Osteocyte (in vitro differentiated cells): ENCODE results near the gene MRPS2. TPM values are rescaled to one million over a fixed set of nuclear protein-coding genes. Genes with fewer than 3 reads are reported as not detected.
"Not testable (repeated sequence)": the region's sequence is repeated elsewhere in the genome, so short reads cannot be mapped to it uniquely, and the experiment has no call there.

ENCODE experiments used
- DNase-seq: peaks from one replicate; pipeline ENCODE4 v3.0.0; 2021; ENCODE audit warnings: mixed read lengths; ENCODE audit not compliant: unreplicated experiment; ENCODE audit errors: extremely low spot score
- H3K27ac Mint-ChIP-seq: one replicate; pipeline ENCODE4 v1.8.0; 2021; ENCODE audit warnings: mild to moderate bottlenecking, mixed read lengths; ENCODE audit not compliant: unreplicated experiment
- H3K27me3 Mint-ChIP-seq: one replicate; pipeline ENCODE4 v1.8.0; 2021; ENCODE audit warnings: mixed read lengths; ENCODE audit not compliant: unreplicated experiment
- H3K36me3 Mint-ChIP-seq: one replicate; pipeline ENCODE4 v1.8.0; 2021; ENCODE audit warnings: mixed read lengths; ENCODE audit not compliant: unreplicated experiment
- H3K4me1 Mint-ChIP-seq: one replicate; pipeline ENCODE4 v1.8.0; 2021; ENCODE audit warnings: mixed read lengths; ENCODE audit not compliant: unreplicated experiment
- H3K4me3 Mint-ChIP-seq: one replicate; pipeline ENCODE4 v1.8.0; 2021; ENCODE audit warnings: mild to moderate bottlenecking, moderate library complexity, mixed read lengths; ENCODE audit not compliant: unreplicated experiment
- H3K9me3 Mint-ChIP-seq: one replicate; pipeline ENCODE4 v1.8.0; 2021; ENCODE audit warnings: mixed read lengths; ENCODE audit not compliant: unreplicated experiment
- CTCF ChIP-seq: fragments of 200-600 bp; sonication (generic); IDR thresholded peaks from 2 replicates; pipeline ENCODE4 v1.5.0; 2021; ENCODE audit warnings: antibody characterized with exemption, mild to moderate bottlenecking, moderate library complexity
- total RNA-seq: library from RNA; stranded (reverse); gene quantifications from 2 replicates; pipeline ENCODE4 v1.2.1, GENCODE V29; 2021

The MRPS2 gene
- total RNA-seq, 1 donor from 2014 or later = 33.4 TPM

GRCh38 chr9:135525241-135526088 lies 25.0 kb downstream of the MRPS2 start:
- Mint-ChIP-seq H3K36me3 (no peaks in the 10 kb centered on the region), H3K27me3 (no peaks in the 10 kb centered on the region), H3K4me1 (no peaks in the 10 kb centered on the region), H3K27ac (no peak overlapping the region), H3K4me3 (no peak overlapping the region), H3K9me3 (no peaks in the 10 kb centered on the region)
- TF ChIP-seq CTCF = no peak
- peak; percentile 73 for DNase-seq

GRCh38 chr9:135526089-135526729 lies 25.7 kb downstream of the MRPS2 start:
- no peak for TF ChIP-seq CTCF

GRCh38 chr9:135526730-135527571 lies 26.5 kb downstream of the MRPS2 start:
- DNase-seq = peak; percentile 81
- H3K4me3 Mint-ChIP-seq = no peak overlapping the region
- H3K27me3 Mint-ChIP-seq = no peaks in the 10 kb centered on the region
- H3K9me3 Mint-ChIP-seq = no peaks in the 10 kb centered on the region
- H3K4me1 Mint-ChIP-seq = no peaks in the 10 kb centered on the region
- no peaks in the 10 kb centered on the region for H3K36me3 Mint-ChIP-seq
- no peak for TF ChIP-seq CTCF
- H3K27ac Mint-ChIP-seq = no peak overlapping the region

More at GRCh38 chr9:135526089-135526729, 25.7 kb downstream of the MRPS2 start:
- H3K4me1 Mint-ChIP-seq = no peaks in the 10 kb centered on the region
- H3K27ac Mint-ChIP-seq = no peak overlapping the region
- no peak overlapping the region for H3K4me3 Mint-ChIP-seq
- H3K9me3 Mint-ChIP-seq = no peaks in the 10 kb centered on the region
- DNase-seq = no peak
- no peaks in the 10 kb centered on the region for H3K36me3 Mint-ChIP-seq
- no peaks in the 10 kb centered on the region for H3K27me3 Mint-ChIP-seq

- not testable (repeated sequence) for H3K27ac Mint-ChIP-seq, H3K9me3 Mint-ChIP-seq, H3K36me3 Mint-ChIP-seq, DNase-seq, H3K4me3 Mint-ChIP-seq, H3K27me3 Mint-ChIP-seq, H3K4me1 Mint-ChIP-seq
These were observed 28.5 kb downstream of the MRPS2 start for GRCh38 chr9:135528842-135529435.

- no peak for DNase-seq
- Mint-ChIP-seq H3K4me1 (no peaks in the 10 kb centered on the region), H3K27ac (no peak overlapping the region), H3K9me3 (no peaks in the 10 kb centered on the region), H3K4me3 (no peak overlapping the region), H3K36me3 (no peaks in the 10 kb centered on the region), H3K27me3 (no peaks in the 10 kb centered on the region)
- no peak for TF ChIP-seq CTCF
These were observed 29.7 kb downstream of the MRPS2 start for GRCh38 chr9:135530146-135530545.
